NCI-H1048 (cell line): ENCODE results near the gene PTPRU.

Source experiments
- DNase-seq: peaks from one replicate; lab custom pipeline; 2025; lab: John Stamatoyannopoulos, UW

Gene PTPRU

GRCh38 chr1:29267321-29268070, 31.2 kb downstream of the PTPRU start:
- DNase-seq = no peak

DNA sequence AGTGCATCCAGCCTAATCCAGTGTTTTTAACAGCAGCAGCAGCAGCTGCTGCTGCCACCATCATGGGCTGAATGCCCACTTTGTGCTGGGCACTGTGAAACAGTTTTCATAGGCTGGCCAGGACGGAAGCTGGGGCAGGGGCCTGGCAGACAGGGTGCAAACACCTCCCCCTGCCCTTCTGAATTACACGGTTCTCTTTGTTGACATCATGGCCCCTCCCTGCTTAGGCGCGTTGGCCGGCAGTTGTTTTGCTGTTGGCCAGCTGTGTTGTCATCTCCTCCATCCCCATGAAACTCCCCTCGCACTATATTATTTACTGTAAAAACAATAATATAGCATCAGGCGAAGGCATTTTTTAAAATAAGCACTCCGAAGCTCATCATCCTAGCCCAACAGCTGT, 33.1 kb downstream of the PTPRU start:
- no peak for DNase-seq

DNA sequence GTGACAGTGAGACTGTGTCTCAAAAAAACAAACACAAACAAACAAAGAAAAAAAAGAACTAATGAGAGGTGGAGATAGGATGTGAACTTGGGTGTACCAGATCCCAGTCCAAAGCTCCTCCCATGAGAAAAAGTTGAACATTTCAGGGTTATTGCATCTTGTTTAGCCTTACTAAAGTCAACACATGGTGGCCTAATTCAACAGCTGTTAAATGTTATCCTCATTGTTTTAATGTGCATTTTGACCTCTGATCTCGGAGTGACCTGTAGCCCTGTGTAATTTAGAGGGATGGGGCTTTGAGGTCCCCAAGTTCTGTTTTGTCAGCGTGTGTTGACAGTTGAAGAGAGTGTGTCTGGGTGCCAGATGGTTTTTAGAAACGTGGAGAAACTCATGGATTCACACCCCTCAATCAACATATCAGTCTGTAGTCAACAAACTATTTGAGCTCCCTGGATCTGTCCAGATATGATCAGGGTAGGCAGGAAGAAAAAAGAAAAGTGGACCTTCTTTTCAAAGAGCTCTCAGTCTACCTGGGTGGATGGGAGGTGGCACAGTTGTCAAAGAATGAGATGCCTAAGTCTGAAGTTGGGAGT, 34.7 kb downstream of the PTPRU start:
- DNase-seq = no peak

GRCh38 chr1:29271724-29272123, 35.4 kb downstream of the PTPRU start:
- DNase-seq = no peak

- DNase-seq = no peak
These were observed 36.0 kb downstream of the PTPRU start for GRCh38 chr1:29272147-29272907.

GRCh38 chr1:29275435-29275834, 39.1 kb downstream of the PTPRU start:
- no peak for DNase-seq

GRCh38 chr1:29278124-29278523, 41.8 kb downstream of the PTPRU start:
- DNase-seq = no peak

DNA sequence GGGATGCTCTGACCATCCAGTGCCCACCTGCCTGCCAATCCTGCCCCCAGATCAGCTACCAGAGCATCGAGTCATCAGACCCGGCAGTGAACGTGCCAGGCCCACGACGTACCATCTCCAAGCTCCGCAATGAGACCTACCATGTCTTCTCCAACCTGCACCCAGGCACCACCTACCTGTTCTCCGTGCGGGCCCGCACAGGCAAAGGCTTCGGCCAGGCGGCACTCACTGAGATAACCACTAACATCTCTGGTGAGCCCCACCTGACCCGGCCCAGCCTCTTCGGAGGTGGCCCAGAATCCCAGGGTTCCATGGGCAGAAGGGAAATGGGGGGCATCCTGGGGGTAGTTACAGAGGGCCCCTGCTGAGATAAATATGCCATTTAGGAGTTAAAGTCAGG, 43.1 kb downstream of the PTPRU start:
- DNase-seq = no peak

DNA sequence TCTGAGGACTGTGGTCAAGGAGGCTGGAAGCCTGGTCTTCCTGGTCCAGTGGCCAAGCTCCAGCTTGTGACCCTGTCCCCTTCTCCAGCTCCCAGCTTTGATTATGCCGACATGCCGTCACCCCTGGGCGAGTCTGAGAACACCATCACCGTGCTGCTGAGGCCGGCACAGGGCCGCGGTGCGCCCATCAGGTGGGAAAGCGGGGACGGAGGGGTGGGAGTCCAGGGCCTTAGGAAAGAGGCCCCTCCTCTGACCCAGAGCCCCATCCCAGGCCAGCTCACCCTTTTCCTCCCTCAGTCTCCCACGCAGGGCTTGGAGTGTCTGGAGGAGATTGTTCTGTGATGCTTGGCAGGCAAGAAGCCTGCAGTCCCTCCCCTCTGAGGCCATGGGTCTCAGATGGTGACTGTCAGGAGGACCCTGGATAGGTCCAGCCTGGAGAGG, 43.6 kb downstream of the PTPRU start:
- no peak for DNase-seq

DNA sequence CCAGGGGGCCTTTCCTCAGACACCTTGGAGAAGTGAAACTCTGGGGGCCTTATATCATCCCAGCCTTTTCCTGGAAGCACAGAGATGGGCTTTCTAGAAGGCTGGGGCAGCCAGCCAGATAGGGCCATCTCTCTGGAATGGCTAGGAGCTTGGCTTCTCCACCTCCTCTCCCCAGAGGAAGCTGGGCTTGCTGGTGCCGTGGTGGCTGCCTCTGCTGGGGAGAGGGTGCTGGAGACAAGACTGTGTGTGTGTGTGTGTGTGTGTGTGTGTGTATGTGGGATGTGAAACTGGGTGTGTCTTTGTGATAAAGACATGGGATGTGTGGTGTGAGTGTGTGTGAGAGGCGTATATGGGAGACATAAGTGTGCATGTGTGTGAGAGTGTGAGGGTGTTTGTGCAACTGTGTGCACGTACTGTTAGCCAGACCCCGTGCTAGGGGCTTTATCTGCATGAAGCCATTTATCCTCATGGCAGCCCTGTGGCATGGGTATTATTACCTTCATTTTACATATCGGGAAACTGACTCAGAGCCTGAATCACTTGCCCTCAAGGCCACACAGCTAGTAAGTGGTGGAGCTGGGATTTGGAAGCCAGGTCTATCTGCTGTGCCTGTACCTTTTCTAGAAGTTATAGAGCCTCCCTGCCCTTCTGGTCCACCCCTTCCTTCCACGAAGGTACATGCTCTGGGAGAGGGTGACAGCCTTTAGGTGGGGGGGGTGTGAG, 44.2 kb downstream of the PTPRU start:
- DNase-seq = no peak

DNA sequence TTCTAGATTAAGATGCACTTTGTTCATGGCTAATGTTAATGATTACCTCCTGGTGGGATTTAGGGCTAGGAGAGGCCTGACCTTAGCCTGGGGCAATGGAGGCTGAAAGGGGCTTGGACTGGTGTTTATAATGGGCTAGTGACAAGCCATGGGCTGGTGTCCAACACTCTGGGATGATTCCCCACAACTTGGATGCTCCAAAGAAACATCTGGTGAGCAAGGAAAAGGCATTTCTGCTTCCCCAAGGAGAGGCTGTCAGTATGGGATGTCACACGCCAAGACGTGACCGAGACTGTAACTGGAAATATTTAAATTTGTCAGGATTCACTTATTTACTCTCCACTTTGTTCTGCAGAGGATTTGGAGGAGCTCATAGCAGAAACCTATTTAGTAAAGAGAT, 45.2 kb downstream of the PTPRU start:
- DNase-seq = no peak

DNA sequence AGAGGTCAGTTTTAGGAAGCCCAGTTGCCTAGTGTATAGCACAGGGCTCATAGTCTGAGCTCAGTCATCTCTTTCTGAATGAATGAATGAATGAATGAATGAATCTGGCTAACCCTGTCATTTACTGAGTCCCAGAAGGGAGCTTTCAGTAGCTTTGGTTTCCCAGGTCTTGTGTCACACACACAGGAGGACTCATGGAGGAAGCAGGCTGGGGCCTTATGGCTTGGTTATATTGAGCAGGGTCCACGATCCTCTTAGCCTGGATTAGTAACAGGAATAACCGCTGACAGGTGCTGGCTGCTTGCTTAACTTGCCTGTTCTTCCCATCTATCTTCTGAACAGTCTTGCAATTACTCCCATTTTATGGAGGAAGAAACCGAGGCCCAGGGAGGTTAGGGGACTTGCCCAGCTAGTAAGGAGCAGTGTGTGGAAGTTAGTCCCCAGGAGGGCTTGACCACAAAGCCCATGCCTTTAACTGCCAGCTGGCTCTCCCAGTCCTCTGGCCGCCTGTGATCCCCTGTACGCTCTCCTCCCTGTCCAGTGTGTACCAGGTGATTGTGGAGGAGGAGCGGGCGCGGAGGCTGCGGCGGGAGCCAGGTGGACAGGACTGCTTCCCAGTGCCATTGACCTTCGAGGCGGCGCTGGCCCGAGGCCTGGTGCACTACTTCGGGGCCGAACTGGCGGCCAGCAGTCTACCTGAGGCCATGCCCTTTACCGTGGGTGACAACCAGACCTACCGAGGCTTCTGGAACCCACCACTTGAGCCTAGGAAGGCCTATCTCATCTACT, 46.0 kb downstream of the PTPRU start:
- no peak for DNase-seq

DNA sequence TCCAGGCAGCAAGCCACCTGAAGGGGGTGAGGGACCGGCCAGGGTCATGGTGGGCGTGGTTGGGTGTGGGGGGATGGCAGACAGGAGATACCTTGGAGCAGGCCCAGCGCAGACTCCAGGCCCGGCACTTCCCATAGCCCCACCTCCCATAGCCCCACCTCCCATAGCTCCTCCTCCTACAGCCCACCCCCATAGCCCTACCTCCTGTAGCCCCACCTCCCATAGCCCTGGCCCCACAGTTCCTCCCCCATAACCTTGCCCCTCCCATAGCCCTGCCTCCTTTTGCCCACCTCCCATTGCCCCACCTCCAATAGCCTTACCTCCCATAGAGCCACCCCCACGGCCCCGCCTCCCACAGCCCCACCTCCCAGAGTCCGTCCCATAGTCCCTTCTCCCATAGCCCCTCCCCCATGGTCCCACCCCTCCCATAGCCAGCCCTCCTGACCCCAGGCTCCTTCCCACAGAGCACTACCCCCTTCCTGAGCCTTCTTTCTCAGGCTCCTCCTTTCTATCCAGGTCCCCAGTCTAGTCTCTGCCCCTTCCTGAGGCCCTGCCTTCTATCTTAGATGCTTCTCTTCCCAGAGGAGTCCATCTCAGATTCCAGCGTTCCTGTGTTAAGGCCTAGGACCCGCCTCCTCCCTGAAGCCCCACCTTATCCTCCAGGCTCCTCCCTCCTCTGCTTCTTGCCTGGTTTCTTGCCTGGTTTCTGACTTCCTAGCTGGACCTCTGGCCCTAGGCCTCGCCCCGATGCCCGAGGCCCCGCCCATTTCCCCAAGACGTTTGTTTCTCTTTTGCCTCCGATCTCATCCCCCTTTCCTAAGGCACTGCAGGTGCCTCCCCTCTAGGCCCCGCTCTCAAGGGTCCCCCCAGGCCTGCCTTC, 46.8 kb downstream of the PTPRU start:
- DNase-seq = peak; percentile 57

GRCh38 chr1:29283804-29284195, 47.5 kb downstream of the PTPRU start:
- no peak for DNase-seq

DNA sequence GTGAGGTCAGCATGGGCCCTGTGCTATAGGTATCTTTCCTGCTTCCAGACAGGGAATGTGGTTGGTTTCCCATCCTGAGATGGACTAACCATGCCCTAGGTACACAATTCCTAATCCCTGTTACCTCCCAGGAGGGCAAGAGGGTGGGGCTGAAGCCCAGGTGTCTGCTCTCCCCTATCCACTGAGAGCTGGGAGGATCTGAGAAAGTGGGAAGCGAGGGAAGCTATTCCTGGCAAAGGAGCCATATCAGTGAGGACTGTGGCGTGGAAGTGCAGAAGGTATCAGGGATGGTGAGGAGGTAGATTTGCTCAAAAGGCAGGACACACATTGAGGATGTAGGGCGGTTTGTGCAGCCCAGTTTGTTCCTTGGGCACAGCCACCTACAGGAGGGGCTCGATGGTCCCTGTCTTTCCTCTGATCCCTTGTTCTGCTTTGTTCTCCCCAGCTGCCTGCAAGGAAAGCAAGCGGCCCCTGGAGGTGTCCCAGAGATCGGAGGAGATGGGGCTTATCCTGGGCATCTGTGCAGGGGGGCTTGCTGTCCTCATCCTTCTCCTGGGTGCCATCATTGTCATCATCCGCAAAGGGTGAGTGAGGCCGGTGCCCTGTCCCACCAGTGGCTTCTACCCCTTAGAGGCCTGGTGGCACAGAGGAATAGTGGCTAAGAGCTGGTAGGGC, 48.1 kb downstream of the PTPRU start:
- no peak for DNase-seq

GRCh38 chr1:29284961-29285560, 48.7 kb downstream of the PTPRU start:
- DNase-seq = no peak

- no peak for DNase-seq
These were observed 49.4 kb downstream of the PTPRU start for GRCh38 chr1:29285771-29286170.

- DNase-seq = no peak
These were observed 50.0 kb downstream of the PTPRU start for GRCh38 chr1:29286194-29286767.

DNA sequence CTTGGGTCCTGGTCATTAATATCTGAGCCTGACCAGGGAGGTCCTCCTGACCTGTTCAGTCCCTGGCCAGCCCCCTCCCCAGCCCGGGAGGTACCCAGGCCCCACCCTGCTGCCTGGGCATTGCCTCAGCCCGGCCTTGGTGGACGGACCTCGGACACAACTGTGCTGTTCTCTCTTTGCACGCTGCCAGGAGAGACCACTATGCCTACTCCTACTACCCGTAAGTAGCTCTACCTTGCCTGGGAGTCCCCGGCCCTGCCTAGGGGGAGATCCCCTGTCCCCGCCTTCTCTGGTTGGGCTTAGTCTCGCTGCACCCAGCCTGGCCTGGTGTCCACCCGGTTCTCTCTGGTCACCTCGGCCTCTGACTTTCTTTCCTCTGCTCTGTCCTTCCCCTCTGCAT, 53.2 kb downstream of the PTPRU start:
- DNase-seq = no peak
